ENCODE measurements around the gene MTHFD2L. TPM values are rescaled to one million over a fixed set of nuclear protein-coding genes. Genes with fewer than 3 reads are reported as not detected.

MTHFD2L gene
- total and polyA plus RNA-seq, 10 of the 15 experiments (the other 5 are each of a cell fraction or from before 2014, with no cell fraction given): 4.8 to 25.4 (median 14.4) TPM

- BruUV-seq (replicated peaks): no TSS peak
- Histone ChIP-seq H3K4me3 (no peak overlapping the region), H3K4me1 (ENCODE audit: control insufficient read depth, insufficient read depth, low read length) (peaks cover 9% of the 10 kb centered on the region), H3K27ac (ENCODE audit: control insufficient read depth, insufficient read depth) (no peak overlapping the region; the same call in 1 of the 2 replicates), H3K79me2 (ENCODE audit: control insufficient read depth, insufficient read depth, low read length) (no peaks in the 10 kb centered on the region), H3K4me2 (ENCODE audit: control insufficient read depth, insufficient read depth) (no peak overlapping the region), H4K20me1 (ENCODE audit: control insufficient read depth, insufficient read depth) (no peaks in the 10 kb centered on the region), H2AFZ (ENCODE audit: control insufficient read depth, low read depth, low read length) (peak overlapping the region; percentile 52), H3K36me3 (ENCODE audit: control insufficient read depth in 2 of 2, insufficient read depth in 2 of 2, low read length in 1 of 2) (no peaks in the 10 kb centered on the region), H3K9me3 (replicated peaks; ENCODE audit: control insufficient read depth, insufficient read depth, low read length) (no peaks in the 10 kb centered on the region), H3K27me3 (replicated peaks in 1 of 2; ENCODE audit: control insufficient read depth in 2 of 2, insufficient read depth in 2 of 2, low read length in 1 of 2) (no peaks in the 10 kb centered on the region), H3K9ac (ENCODE audit: control insufficient read depth, insufficient read depth, low read length) (no peak overlapping the region)
- 39% methylated on average over 7 of the region's 7 CpGs for WGBS (ENCODE audit: insufficient coverage, insufficient replicate concordance, low lambda C conversion rate, missing lambda C conversion rate)
- ChIA-PET RAD21 (ENCODE audit: unreplicated experiment) (interaction anchor here (0.7 to 3.1 kb wide), 7 partner anchors 16 to 392 kb away, joined by 3 to 39 read pairs (median 3); no protein-coding TSS in a partner anchor), CTCF (interaction anchor here (0.6 to 5.3 kb wide), 16 partner anchors 13 to 491 kb away, joined by 3 to 67 read pairs (median 4); partner anchors contain the start of gene CXCL8), SMC1A (ENCODE audit: uncharacterized antibody, unreplicated experiment) (interaction anchor here (0.6 to 4.4 kb wide), 6 partner anchors 9 to 445 kb away, joined by 3 to 40 read pairs (median 12); partner anchors contain the start of gene EPGN), POLR2A (interaction anchor here (0.7 kb wide), 1 partner anchor 119 kb away, joined by 3 read pairs; no protein-coding TSS in a partner anchor)
- ATAC-seq (peak; percentile 59), FAIRE-seq (no peak), DNase-seq (ENCODE audit: low read depth, low spot score) (no peak)
- intact Hi-C loops (cut with micrococcal nuclease; ENCODE audit: unreplicated experiment): no loop called here
- in situ Hi-C loops (cut with MboI): no loop called here
- TF ChIP-seq BCL3 (IDR thresholded peaks at IDR 0.05; ENCODE audit: borderline replicate concordance, insufficient read depth, low read depth, low read length, poor library complexity, severe bottlenecking) (no peak), IRF5 (IDR thresholded peaks at IDR 0.05; ENCODE audit: borderline replicate concordance) (no peak), CTCF (IDR thresholded peaks at IDR 0.05 in 2 of 3, conservative IDR thresholded peaks at IDR 0.05 in 1 of 3; ENCODE audit: control insufficient read depth in 2 of 3, extremely low read depth in 1 of 3, insufficient read depth in 1 of 3, low read depth in 3 of 3, low read length in 3 of 3) (no peak), MTA3 (IDR thresholded peaks at IDR 0.05; ENCODE audit: borderline replicate concordance, low read length) (no peak), DPF2 (IDR thresholded peaks at IDR 0.05) (no peak), PBX3 (IDR thresholded peaks at IDR 0.05; ENCODE audit: insufficient replicate concordance, low read depth, low read length) (no peak), SIN3A (IDR thresholded peaks at IDR 0.05; ENCODE audit: low read depth, low read length) (no peak), MTA2 (IDR thresholded peaks at IDR 0.05; ENCODE audit: low read depth) (no peak), IRF3 (IDR thresholded peaks at IDR 0.05) (no peak), POU2F2 (IDR thresholded peaks at IDR 0.05; ENCODE audit: borderline replicate concordance, low read depth, low read length) (no peak), NKRF (conservative IDR thresholded peaks at IDR 0.05) (no peak), ETV6 (conservative IDR thresholded peaks at IDR 0.05 in 1 of 2, IDR thresholded peaks at IDR 0.05 in 1 of 2; ENCODE audit: borderline replicate concordance in 1 of 2, low read depth in 1 of 2) (no peak), PAX8 (IDR thresholded peaks at IDR 0.05) (no peak)
Observed at GRCh38 chr4:74230902-74231499, 73.1 kb downstream of the MTHFD2L start.
